Gastrocnemius medialis (tissue), 4 donors: ENCODE results near the gene MAGI1. TPM values are rescaled to one million over a fixed set of nuclear protein-coding genes. Genes with fewer than 3 reads are reported as not detected.
"Not testable (repeated sequence)": the region's sequence is repeated elsewhere in the genome, so short reads cannot be mapped to it uniquely, and the experiment has no call there.

Experiments
- ATAC-seq, 2 donors: fragments of 150-250 bp; one replicate each; pipeline ENCODE4 v1.9.1; 2016
- DNase-seq, 2 donors: peaks; one replicate each; pipeline ENCODE4 v3.0.0-alpha.2; 2019
- H3K27ac ChIP-seq, 4 donors: fragments of 200-600 bp; sonication (generic); 1 replicate in 1 of 4; 2 replicates in 3 of 4; pipeline ENCODE4 v1.5.1; 2016 to 2018; ENCODE audit warnings: mild to moderate bottlenecking in 2 of 4, moderate library complexity in 1 of 4
- H3K27me3 ChIP-seq, 3 donors: fragments of 200-600 bp; sonication (generic) in 2 of 3; 1 replicate in 1 of 3; 2 replicates in 2 of 3; pipeline versions ENCODE4 v1.5.1 to v1.6.0; 2016 to 2019; ENCODE audit warnings: mild to moderate bottlenecking in 1 of 3, moderate library complexity in 1 of 3
- H3K36me3 ChIP-seq, 2 donors: fragments of 200-600 bp; sonication (generic) in 1 of 2; one replicate each; pipeline ENCODE4 v1.5.1; 2017 to 2018
- H3K4me1 ChIP-seq, 2 donors: fragments of 200-600 bp; sonication (generic) in 1 of 2; one replicate each; pipeline ENCODE4 v1.5.1; 2016 to 2017; ENCODE audit warnings: mild to moderate bottlenecking in 2 of 2
- H3K4me3 ChIP-seq, 4 donors: fragments of 200-600 bp; sonication (generic) in 3 of 4; 1 replicate in 1 of 4; 2 replicates in 3 of 4; pipeline ENCODE4 v1.5.1; 2016 to 2019; ENCODE audit warnings: mild to moderate bottlenecking in 2 of 4
- H3K9me3 ChIP-seq, 3 donors: fragments of 200-600 bp; sonication (generic) in 2 of 3; 1 replicate in 1 of 3; 2 replicates in 2 of 3; pipeline ENCODE4 v1.5.1; 2016 to 2019
- CTCF ChIP-seq, 5 experiments: fragments of 450-650 bp in 3 of 5; fragments of 200-600 bp in 2 of 5; sonication (generic) in 2 of 5; IDR thresholded peaks in 4 of 5; conservative IDR thresholded peaks in 1 of 5; 1 replicate in 4 of 5; 2 replicates in 1 of 5; pipeline ENCODE4 v1.5.1; 2016 to 2019; ENCODE audit warnings: antibody characterized with exemption in 5 of 5, mild to moderate bottlenecking in 3 of 5, moderate library complexity in 3 of 5
- POLR2A ChIP-seq, 2 donors: fragments of 450-650 bp; IDR thresholded peaks; one replicate each; pipeline ENCODE4 v1.6.1; 2017; ENCODE audit warnings: antibody characterized with exemption in 2 of 2, mild to moderate bottlenecking in 2 of 2, moderate library complexity in 2 of 2
- in situ Hi-C, 4 donors: fragments of 200-750 bp; cut with MboI; loops; one replicate each; pipeline versions ENCODE4 v1.15.0 to v1.8.0; 2017; ENCODE audit warnings: low sequenced_read_pairs in 4 of 4
- intact Hi-C: fragments of 100-400 bp; cut with DNase I; formaldehyde crosslinking; loops from one replicate; pipeline ENCODE4 v1.15.1; 2023; ENCODE audit warnings: low total_unique reads
- total RNA-seq, 4 donors: library from RNA; depleted of rRNA; stranded (reverse); fragments of >200 nt; gene quantifications; one replicate each; pipeline versions ENCODE4 v1.1.0 to v1.2.3, GENCODE V29; 2016

Gene MAGI1
- total RNA-seq, 4 donors from 2014 or later = 2.6 to 7.5 (median 3.9) TPM

- no peaks in the 10 kb centered on the region for H3K9me3 ChIP-seq
- no peak overlapping the region for H3K27ac ChIP-seq
- no peak for ATAC-seq
- intact Hi-C loops = no loop called here
- no peak for DNase-seq
- no peak overlapping the region for H3K4me3 ChIP-seq
- H3K4me1 ChIP-seq = peaks cover 5 to 22% of the 10 kb centered on the region in 2 donors
- in situ Hi-C loops = no loop called here
- no peaks in the 10 kb centered on the region for H3K36me3 ChIP-seq
- no peak for TF ChIP-seq CTCF (IDR thresholded peaks at IDR 0.05 in 4 of 5, conservative IDR thresholded peaks at IDR 0.05 in 1 of 5)
- no peak for TF ChIP-seq POLR2A (IDR thresholded peaks at IDR 0.05)
- no peaks in the 10 kb centered on the region for H3K27me3 ChIP-seq
These were observed 424.1 kb downstream of the MAGI1 start for GRCh38 chr3:65614585-65614984.

- peak in 1 of 2 donors; percentile 27 for DNase-seq
- ATAC-seq = peak in 1 of 2 donors; percentile 65
- H3K4me3 ChIP-seq, H3K9me3 ChIP-seq, intact Hi-C loops, H3K36me3 ChIP-seq, H3K4me1 ChIP-seq, H3K27ac ChIP-seq, in situ Hi-C loops, H3K27me3 ChIP-seq: not testable (repeated sequence)
These were observed 430.7 kb downstream of the MAGI1 start for GRCh38 chr3:65607965-65608460.

DNA sequence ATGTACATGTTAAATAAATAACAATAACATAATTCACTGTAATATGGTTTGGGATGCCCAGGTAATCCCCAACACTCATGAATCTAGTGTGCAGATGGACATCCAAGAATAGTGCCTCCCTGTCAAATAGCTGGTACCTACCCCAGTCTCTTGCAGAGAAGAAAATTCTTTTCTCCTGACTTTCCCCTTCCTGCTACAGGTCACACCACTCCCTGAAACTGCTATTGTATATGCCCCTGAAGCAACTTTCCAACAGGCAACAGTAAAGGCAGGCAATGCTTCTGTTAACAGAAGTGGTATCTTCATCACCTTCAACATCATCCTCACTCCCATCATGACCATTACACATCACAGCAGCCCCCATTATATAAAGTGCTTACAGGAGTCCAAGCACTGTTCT lies 431.6 kb downstream of the MAGI1 start:
- in situ Hi-C loops = no loop called here
- Histone ChIP-seq H3K4me1 (no peaks in the 10 kb centered on the region), H3K36me3 (no peaks in the 10 kb centered on the region), H3K27me3 (no peaks in the 10 kb centered on the region), H3K4me3 (no peak overlapping the region), H3K27ac (no peak overlapping the region), H3K9me3 (no peaks in the 10 kb centered on the region)
- intact Hi-C loops = no loop called here
- no peak for ATAC-seq
- no peak for DNase-seq
- TF ChIP-seq POLR2A (IDR thresholded peaks at IDR 0.05) (no peak), CTCF (IDR thresholded peaks at IDR 0.05 in 4 of 5, conservative IDR thresholded peaks at IDR 0.05 in 1 of 5) (no peak)

GRCh38 chr3:65605876-65606432 lies 432.8 kb downstream of the MAGI1 start:
- DNase-seq (no peak), ATAC-seq (peak in 1 of 2 donors; percentile 82)
- Histone ChIP-seq H3K9me3 (no peaks in the 10 kb centered on the region), H3K4me1 (no peaks in the 10 kb centered on the region), H3K27ac (peak overlapping the region in 2 of 4 donors; percentile 24 to 32), H3K36me3 (no peaks in the 10 kb centered on the region), H3K4me3 (no peak overlapping the region), H3K27me3 (no peaks in the 10 kb centered on the region)
- TF ChIP-seq CTCF (IDR thresholded peaks at IDR 0.05 in 4 of 5, conservative IDR thresholded peaks at IDR 0.05 in 1 of 5) = no peak
- no peak for TF ChIP-seq POLR2A (IDR thresholded peaks at IDR 0.05)
- in situ Hi-C loops = no loop called here
- intact Hi-C loops = no loop called here

- Histone ChIP-seq H3K9me3 (no peaks in the 10 kb centered on the region), H3K27ac (no peak overlapping the region), H3K27me3 (no peaks in the 10 kb centered on the region), H3K4me1 (no peaks in the 10 kb centered on the region), H3K36me3 (no peaks in the 10 kb centered on the region), H3K4me3 (no peak overlapping the region)
- DNase-seq (no peak), ATAC-seq (no peak)
- no peak for TF ChIP-seq CTCF (IDR thresholded peaks at IDR 0.05 in 4 of 5, conservative IDR thresholded peaks at IDR 0.05 in 1 of 5)
- no peak for TF ChIP-seq POLR2A (IDR thresholded peaks at IDR 0.05)
- intact Hi-C loops = no loop called here
- in situ Hi-C loops = no loop called here
These were observed 433.7 kb downstream of the MAGI1 start for GRCh38 chr3:65604863-65605526.
